HCT116 (cell line): ENCODE data around the gene UBQLN1.

Experiments
- ATF3 ChIP-seq: IDR thresholded peaks from 2 replicates; pipeline ENCODE4 v1.6.1; 2012
- ELF1 ChIP-seq: IDR thresholded peaks from 2 replicates; pipeline ENCODE4 v1.6.1; 2012; ENCODE audit warnings: low read depth, borderline replicate concordance
- EZH2 ChIP-seq: fragments of 200-600 bp; sonication (generic); IDR thresholded peaks from 2 replicates; pipeline ENCODE4 v1.6.1; 2017; ENCODE audit warnings: antibody characterized with exemption, mixed run types
- EZH2phosphoT487 ChIP-seq: fragments of 200-600 bp; IDR thresholded peaks from 2 replicates; pipeline ENCODE4 v1.6.1; 2018; ENCODE audit warnings: antibody characterized with exemption, borderline replicate concordance
- POLR2A ChIP-seq: IDR thresholded peaks from 2 replicates; pipeline ENCODE4 v1.7.0; 2011; ENCODE audit warnings: borderline replicate concordance; ENCODE audit not compliant: insufficient read depth, insufficient read length; ENCODE audit errors: extremely low read depth
- POLR2AphosphoS5 ChIP-seq: IDR thresholded peaks from 2 replicates; pipeline ENCODE4 v1.6.1; 2011; ENCODE audit warnings: mild to moderate bottlenecking, low read depth, low read length, moderate library complexity
- RAD21 ChIP-seq: IDR thresholded peaks from 2 replicates; pipeline ENCODE4 v1.6.1; 2012; ENCODE audit warnings: low read depth, mild to moderate bottlenecking
- SIN3A ChIP-seq: IDR thresholded peaks from 2 replicates; pipeline ENCODE4 v1.6.1; 2012; ENCODE audit warnings: low read depth
- SP1 ChIP-seq: IDR thresholded peaks from 2 replicates; pipeline ENCODE4 v1.6.1; 2012; ENCODE audit warnings: low read depth
- SRF ChIP-seq: IDR thresholded peaks from 2 replicates; pipeline ENCODE4 v1.6.1; 2012; ENCODE audit warnings: low read depth
- TCF7L2 ChIP-seq: IDR thresholded peaks from 2 replicates; pipeline ENCODE4 v1.7.0; 2011; ENCODE audit warnings: borderline replicate concordance, inconsistent platforms; ENCODE audit not compliant: insufficient read depth, insufficient read length; ENCODE audit errors: extremely low read depth
- YY1 ChIP-seq: IDR thresholded peaks from 2 replicates; pipeline ENCODE4 v1.6.1; 2011; ENCODE audit warnings: low read length, low read depth, moderate library complexity, mild to moderate bottlenecking; ENCODE audit not compliant: insufficient replicate concordance; ENCODE audit errors: extremely low read depth
- TF ChIP-seq, protein P1 (sequence below), 3 experiments: fragments of 200-600 bp in 1 of 3; sonication (generic) in 1 of 3; IDR thresholded peaks in 2 of 3; conservative IDR thresholded peaks in 1 of 3; 2 replicates each; pipeline ENCODE4 v1.5.1; 2012 to 2017; ENCODE audit warnings: low read depth in 2 of 3, low read length in 2 of 3, antibody characterized with exemption in 1 of 3, borderline replicate concordance in 1 of 3, control low read depth in 1 of 3, mild to moderate bottlenecking in 1 of 3, mixed read lengths in 1 of 3, mixed run types in 1 of 3, moderate library complexity in 1 of 3; ENCODE audit not compliant: insufficient read depth in 1 of 3
- TF ChIP-seq, protein P2 (sequence below): IDR thresholded peaks from 2 replicates; pipeline ENCODE4 v1.6.1; 2012

- no peak for TF ChIP-seq POLR2AphosphoS5
- TF ChIP-seq, protein P1, sequence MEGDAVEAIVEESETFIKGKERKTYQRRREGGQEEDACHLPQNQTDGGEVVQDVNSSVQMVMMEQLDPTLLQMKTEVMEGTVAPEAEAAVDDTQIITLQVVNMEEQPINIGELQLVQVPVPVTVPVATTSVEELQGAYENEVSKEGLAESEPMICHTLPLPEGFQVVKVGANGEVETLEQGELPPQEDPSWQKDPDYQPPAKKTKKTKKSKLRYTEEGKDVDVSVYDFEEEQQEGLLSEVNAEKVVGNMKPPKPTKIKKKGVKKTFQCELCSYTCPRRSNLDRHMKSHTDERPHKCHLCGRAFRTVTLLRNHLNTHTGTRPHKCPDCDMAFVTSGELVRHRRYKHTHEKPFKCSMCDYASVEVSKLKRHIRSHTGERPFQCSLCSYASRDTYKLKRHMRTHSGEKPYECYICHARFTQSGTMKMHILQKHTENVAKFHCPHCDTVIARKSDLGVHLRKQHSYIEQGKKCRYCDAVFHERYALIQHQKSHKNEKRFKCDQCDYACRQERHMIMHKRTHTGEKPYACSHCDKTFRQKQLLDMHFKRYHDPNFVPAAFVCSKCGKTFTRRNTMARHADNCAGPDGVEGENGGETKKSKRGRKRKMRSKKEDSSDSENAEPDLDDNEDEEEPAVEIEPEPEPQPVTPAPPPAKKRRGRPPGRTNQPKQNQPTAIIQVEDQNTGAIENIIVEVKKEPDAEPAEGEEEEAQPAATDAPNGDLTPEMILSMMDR (IDR thresholded peaks at IDR 0.05 in 2 of 3, conservative IDR thresholded peaks at IDR 0.05 in 1 of 3; ENCODE audit: borderline replicate concordance in 1 of 3, insufficient read depth in 1 of 3, low read depth in 2 of 3, low read length in 2 of 3), result peak; percentile 13 to 24 (median 23); a peak in 3 of 6 replicates
- TF ChIP-seq RAD21, result no peak
- no peak for TF ChIP-seq SRF
- TF ChIP-seq POLR2A, result no peak
- TF ChIP-seq EZH2, result no peak
- no peak for TF ChIP-seq EZH2phosphoT487
- TF ChIP-seq YY1, result no peak
- TF ChIP-seq, protein P2, sequence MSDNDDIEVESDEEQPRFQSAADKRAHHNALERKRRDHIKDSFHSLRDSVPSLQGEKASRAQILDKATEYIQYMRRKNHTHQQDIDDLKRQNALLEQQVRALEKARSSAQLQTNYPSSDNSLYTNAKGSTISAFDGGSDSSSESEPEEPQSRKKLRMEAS, result no peak; the same call in 1 of the 2 replicates
- TF ChIP-seq TCF7L2, result no peak
- TF ChIP-seq SP1, result no peak
- no peak for TF ChIP-seq ATF3
- no peak for TF ChIP-seq ELF1
- TF ChIP-seq SIN3A, result peak; percentile 69; the same call in 1 of the 2 replicates
Observed at GRCh38 chr9:83708515-83709158, 879 bp upstream of the UBQLN1 start.
